Stomach (tissue), 9 donors: ENCODE measurements around the gene ATAD2B. TPM values are rescaled to one million over a fixed set of nuclear protein-coding genes. Genes with fewer than 3 reads are reported as not detected.

ENCODE experiments used
- DNase-seq, 2 donors: peaks; one replicate each; pipeline versions ENCODE4 v3.0.0 to v3.0.0-alpha.2; 2013 to 2019
- H3K27ac ChIP-seq, 5 donors: fragments of 200-600 bp in 4 of 5; sonication (generic) in 4 of 5; one replicate each; pipeline ENCODE4 v1.5.1; 2013 to 2019; ENCODE audit warnings: mild to moderate bottlenecking in 1 of 5, moderate library complexity in 1 of 5
- H3K27me3 ChIP-seq, 3 donors: fragments of 200-600 bp; sonication (generic); one replicate each; pipeline ENCODE4 v1.5.1; 2017 to 2019; ENCODE audit warnings: mixed run types in 1 of 3
- H3K36me3 ChIP-seq, 4 donors: fragments of 200-600 bp; sonication (generic); 1 replicate in 3 of 4; 2 replicates in 1 of 4; pipeline ENCODE4 v1.5.1; 2016 to 2019
- H3K4me1 ChIP-seq, 4 donors: fragments of 200-600 bp; sonication (generic); one replicate each; pipeline ENCODE4 v1.5.1; 2016 to 2019
- H3K4me3 ChIP-seq, 4 donors: fragments of 200-600 bp; sonication (generic) in 3 of 4; one replicate each; pipeline ENCODE4 v1.5.1; 2016 to 2019; ENCODE audit warnings: mild to moderate bottlenecking in 1 of 4
- H3K9me3 ChIP-seq, 4 donors: fragments of 200-600 bp; sonication (generic); one replicate each; pipeline ENCODE4 v1.5.1; 2016 to 2019
- EP300 ChIP-seq: sonication (generic); formaldehyde crosslinking; IDR thresholded peaks from one replicate; pipeline ENCODE4 v1.6.1; 2017; ENCODE audit warnings: antibody characterized with exemption
- POLR2A ChIP-seq, 4 donors: fragments of 450-650 bp; IDR thresholded peaks; one replicate each; pipeline ENCODE4 v1.6.1; 2016; ENCODE audit warnings: antibody characterized with exemption in 4 of 4, control low read depth in 2 of 4, mild to moderate bottlenecking in 1 of 4, moderate library complexity in 1 of 4
- POLR2AphosphoS5 ChIP-seq, 3 donors: sonication (generic); formaldehyde crosslinking; IDR thresholded peaks; one replicate each; pipeline ENCODE4 v1.6.1; 2016; ENCODE audit warnings: antibody characterized with exemption in 3 of 3
- WGBS, 5 donors: extraction: QIAGEN DNeasy Blood & Tissue Kit in 3 of 5; methylation state at CpG; one replicate each; pipeline versions ENCODE4 v1.1.5 to v1.1.7; 2013 to 2018; 5-methylcytosine and 5-hydroxymethylcytosine counted together
- intact Hi-C: fragments of 100-400 bp; cut with DNase I; formaldehyde crosslinking; loops from one replicate; pipeline ENCODE4 v1.15.1; 2023; ENCODE audit warnings: low total_unique reads
- polyA plus RNA-seq, 3 donors: library from polyadenylated mRNA; stranded (reverse); fragments of 200-250 nt; gene quantifications; one replicate each; pipeline ENCODE4 v1.2.3, GENCODE V29; 2013
- total RNA-seq, 5 donors: library from RNA; depleted of rRNA; stranded (reverse); fragments of >200 nt; gene quantifications; one replicate each; pipeline versions ENCODE4 v1.1.0 to v1.2.3, GENCODE V29; 2014 to 2016
- TF ChIP-seq, protein P1 (sequence below), 7 experiments: fragments of 450-650 bp in 4 of 7; fragments of 200-600 bp in 3 of 7; sonication (generic) in 3 of 7; IDR thresholded peaks; one replicate each; pipeline ENCODE4 v1.5.1; 2016 to 2019; ENCODE audit warnings: antibody characterized with exemption in 7 of 7, control low read depth in 2 of 7, mild to moderate bottlenecking in 1 of 7
- donor health status: healthy with polysubstance abuse.
- donor health status: Bipolar disorder and iron deficiency.
- donor health status: healthy.

Gene ATAD2B
- total and polyA plus RNA-seq, 8 donors = 2.0 to 67.0 (median 17.2) TPM

DNA sequence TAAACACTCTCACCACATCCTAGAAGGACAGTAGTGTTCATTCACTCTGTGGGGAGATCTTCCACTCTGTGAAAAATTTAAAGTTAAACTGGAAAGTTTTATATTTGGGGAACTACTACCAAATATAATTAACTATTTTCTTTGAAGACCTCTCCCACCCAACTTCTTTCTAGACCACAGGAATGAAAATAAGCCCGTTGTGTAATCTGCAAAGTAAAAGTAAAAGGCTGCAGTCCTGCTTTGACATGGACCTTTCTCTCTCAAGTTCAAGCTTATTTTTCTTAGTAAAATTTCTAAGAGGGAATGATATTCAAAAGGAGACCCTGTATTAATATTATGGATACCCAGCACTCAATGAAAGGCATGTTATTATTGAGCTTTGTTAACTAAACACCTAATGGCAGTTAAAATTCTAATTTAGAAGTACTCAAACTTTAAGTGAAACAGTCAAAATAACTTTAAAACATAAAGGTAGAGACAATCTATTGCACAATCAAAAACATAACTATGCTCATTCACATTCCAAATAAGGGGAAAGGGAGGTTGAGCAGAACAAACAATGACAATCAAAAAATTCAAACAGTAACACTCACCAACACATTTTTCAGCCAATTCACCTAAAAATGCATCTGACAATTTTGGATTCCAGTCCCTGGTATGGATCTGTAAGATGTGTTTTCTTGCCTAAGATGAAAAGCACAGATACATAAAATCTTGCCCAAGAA is 98.5 kb downstream of the ATAD2B start:
- TF ChIP-seq POLR2AphosphoS5 (IDR thresholded peaks at IDR 0.05) = no peak
- TF ChIP-seq EP300 = no peak
- TF ChIP-seq, protein P1, sequence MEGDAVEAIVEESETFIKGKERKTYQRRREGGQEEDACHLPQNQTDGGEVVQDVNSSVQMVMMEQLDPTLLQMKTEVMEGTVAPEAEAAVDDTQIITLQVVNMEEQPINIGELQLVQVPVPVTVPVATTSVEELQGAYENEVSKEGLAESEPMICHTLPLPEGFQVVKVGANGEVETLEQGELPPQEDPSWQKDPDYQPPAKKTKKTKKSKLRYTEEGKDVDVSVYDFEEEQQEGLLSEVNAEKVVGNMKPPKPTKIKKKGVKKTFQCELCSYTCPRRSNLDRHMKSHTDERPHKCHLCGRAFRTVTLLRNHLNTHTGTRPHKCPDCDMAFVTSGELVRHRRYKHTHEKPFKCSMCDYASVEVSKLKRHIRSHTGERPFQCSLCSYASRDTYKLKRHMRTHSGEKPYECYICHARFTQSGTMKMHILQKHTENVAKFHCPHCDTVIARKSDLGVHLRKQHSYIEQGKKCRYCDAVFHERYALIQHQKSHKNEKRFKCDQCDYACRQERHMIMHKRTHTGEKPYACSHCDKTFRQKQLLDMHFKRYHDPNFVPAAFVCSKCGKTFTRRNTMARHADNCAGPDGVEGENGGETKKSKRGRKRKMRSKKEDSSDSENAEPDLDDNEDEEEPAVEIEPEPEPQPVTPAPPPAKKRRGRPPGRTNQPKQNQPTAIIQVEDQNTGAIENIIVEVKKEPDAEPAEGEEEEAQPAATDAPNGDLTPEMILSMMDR (IDR thresholded peaks at IDR 0.05) = no peak
- no peak for TF ChIP-seq POLR2A (IDR thresholded peaks at IDR 0.05)
- no peaks in the 10 kb centered on the region for H3K9me3 ChIP-seq
- intact Hi-C loops = loop anchor here (10.0 kb wide), 1 partner anchor 256 kb away; the partner anchor contains the start of gene TP53I3
- H3K4me1 ChIP-seq = peaks cover 0 to 5% (median 0%) of the 10 kb centered on the region in 4 donors
- no peaks in the 10 kb centered on the region for H3K27me3 ChIP-seq
- H3K36me3 ChIP-seq = peaks cover 0 to 21% (median 16%) of the 10 kb centered on the region in 4 donors
- no peak for DNase-seq
- H3K4me3 ChIP-seq = no peak overlapping the region
- 66 to 91% (median 80%) methylated on average over 1 of the region's 1 CpG for WGBS, 5 donors
- no peak overlapping the region for H3K27ac ChIP-seq

DNA sequence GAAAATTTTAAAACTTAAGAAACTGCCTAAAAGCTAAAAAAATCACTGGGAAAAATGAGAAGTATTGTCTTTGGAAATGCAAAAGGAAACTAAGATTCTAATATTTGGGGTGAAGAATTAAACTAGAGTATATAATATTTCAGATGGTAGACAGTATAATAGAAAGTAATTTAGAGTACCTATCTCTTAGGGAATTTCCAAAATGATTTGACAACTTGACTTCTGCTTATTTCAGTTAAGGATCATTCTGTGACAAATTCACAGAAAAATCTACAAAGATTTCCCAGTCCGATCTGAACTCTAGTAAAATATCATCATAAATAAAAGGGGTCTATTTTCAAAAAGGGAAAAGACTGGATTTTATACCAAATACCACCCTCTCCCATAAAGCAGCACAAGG is 99.6 kb downstream of the ATAD2B start:
- H3K27ac ChIP-seq = no peak overlapping the region
- TF ChIP-seq EP300 (no peak), POLR2A (IDR thresholded peaks at IDR 0.05) (no peak), POLR2AphosphoS5 (IDR thresholded peaks at IDR 0.05) (no peak)
- TF ChIP-seq, protein P1 (IDR thresholded peaks at IDR 0.05) = no peak
- H3K4me3 ChIP-seq = no peak overlapping the region
- H3K4me1 ChIP-seq = peaks cover 0 to 5% (median 0%) of the 10 kb centered on the region in 4 donors
- no peaks in the 10 kb centered on the region for H3K9me3 ChIP-seq
- 91 to 100% (median 95%) methylated on average over 1 of the region's 1 CpG for WGBS, 5 donors
- intact Hi-C loops = loop anchor here (10.0 kb wide), 1 partner anchor 258 kb away; the partner anchor contains the start of gene TP53I3
- peaks cover 9 to 29% (median 27%) of the 10 kb centered on the region in 4 donors for H3K36me3 ChIP-seq
- no peak for DNase-seq
- H3K27me3 ChIP-seq = no peaks in the 10 kb centered on the region

GRCh38 chr2:23826771-23827170 is 100.2 kb downstream of the ATAD2B start:
- DNase-seq = no peak
- Histone ChIP-seq H3K27me3 (no peaks in the 10 kb centered on the region), H3K27ac (no peak overlapping the region), H3K36me3 (peaks cover 14 to 34% (median 32%) of the 10 kb centered on the region in 4 donors), H3K9me3 (no peaks in the 10 kb centered on the region), H3K4me1 (peaks cover 0 to 5% (median 0%) of the 10 kb centered on the region in 4 donors), H3K4me3 (no peak overlapping the region)
- TF ChIP-seq, protein P1 (IDR thresholded peaks at IDR 0.05) = no peak
- no peak for TF ChIP-seq POLR2A (IDR thresholded peaks at IDR 0.05)
- no peak for TF ChIP-seq POLR2AphosphoS5 (IDR thresholded peaks at IDR 0.05)
- TF ChIP-seq EP300 = no peak
- intact Hi-C loops = loop anchor here (10.0 kb wide), 1 partner anchor 258 kb away; the partner anchor contains the start of gene TP53I3
- 88 to 95% (median 89%) methylated on average over 3 of the region's 3 CpGs for WGBS, 5 donors

DNA sequence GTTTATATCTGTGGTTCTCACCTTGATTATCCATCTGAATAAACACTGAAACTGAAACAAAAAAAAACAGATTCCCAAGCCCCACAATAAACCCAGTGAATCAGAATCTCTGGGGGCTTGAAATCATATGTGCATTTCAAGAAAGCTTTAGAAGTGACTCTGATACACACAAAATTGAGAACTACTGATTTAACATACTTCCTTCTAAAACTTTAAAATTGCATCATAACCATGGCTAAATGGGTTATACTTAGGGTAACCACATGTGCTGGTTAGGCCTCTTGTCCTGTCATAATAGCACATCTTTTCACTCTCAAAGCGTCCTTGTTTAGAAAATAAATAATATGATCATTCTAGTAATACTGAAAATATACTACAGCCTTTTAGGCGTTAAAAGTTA is 100.9 kb downstream of the ATAD2B start:
- 74 to 85% (median 83%) methylated on average over 2 of the region's 2 CpGs for WGBS, 5 donors
- no peaks in the 10 kb centered on the region for H3K27me3 ChIP-seq
- peaks cover 15 to 37% (median 35%) of the 10 kb centered on the region in 4 donors for H3K36me3 ChIP-seq
- H3K9me3 ChIP-seq = no peaks in the 10 kb centered on the region
- H3K4me1 ChIP-seq = peaks cover 0 to 5% (median 0%) of the 10 kb centered on the region in 4 donors
- intact Hi-C loops = loop anchor here (10.0 kb wide), 1 partner anchor 259 kb away; the partner anchor contains the start of gene TP53I3
- no peak overlapping the region for H3K27ac ChIP-seq
- TF ChIP-seq EP300 = no peak
- TF ChIP-seq POLR2AphosphoS5 (IDR thresholded peaks at IDR 0.05) = no peak
- TF ChIP-seq, protein P1 (IDR thresholded peaks at IDR 0.05) = no peak
- TF ChIP-seq POLR2A (IDR thresholded peaks at IDR 0.05) = no peak
- DNase-seq = no peak
- no peak overlapping the region for H3K4me3 ChIP-seq
